ENCODE data around the gene ESF1. TPM values are rescaled to one million over a fixed set of nuclear protein-coding genes. Genes with fewer than 3 reads are reported as not detected.

The ESF1 gene
- total RNA-seq, 2 donors from 2014 or later = 12.2 to 13.2 TPM

DNA sequence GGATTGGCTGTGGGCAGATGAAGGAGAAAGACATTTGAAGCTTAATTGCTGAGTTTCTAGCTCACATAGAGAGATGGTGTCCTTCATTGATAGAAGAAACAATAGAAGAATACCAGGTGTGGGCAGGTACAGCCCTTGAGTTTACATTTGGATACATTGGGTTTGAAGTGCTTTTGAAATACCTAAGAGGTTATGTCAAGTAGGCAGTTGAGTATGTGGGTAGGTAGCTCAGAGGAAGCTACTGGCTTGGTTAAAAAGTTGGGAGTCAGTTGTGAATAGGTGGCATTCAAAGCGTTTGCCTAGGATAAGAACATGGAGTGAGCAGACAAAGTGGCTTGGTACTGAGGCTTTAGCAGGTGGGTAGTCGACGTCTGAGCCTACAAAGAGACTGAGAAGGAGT, 25.1 kb upstream of the ESF1 start:
- H3K27ac Mint-ChIP-seq = no peak overlapping the region
- peaks cover 5% of the 10 kb centered on the region for H3K4me1 Mint-ChIP-seq (ENCODE audit: low read depth)
- H3K27me3 Mint-ChIP-seq (ENCODE audit: low read depth) = no peaks in the 10 kb centered on the region
- H3K36me3 Mint-ChIP-seq (ENCODE audit: insufficient read depth in 2 of 2) = peaks cover 2 to 9% of the 10 kb centered on the region in 2 donors
- no peak for DNase-seq
- no peaks in the 10 kb centered on the region for H3K9me3 Mint-ChIP-seq
- H3K4me3 Mint-ChIP-seq = no peak overlapping the region
- no peak for ATAC-seq (replicated peaks in 1 of 2)

DNA sequence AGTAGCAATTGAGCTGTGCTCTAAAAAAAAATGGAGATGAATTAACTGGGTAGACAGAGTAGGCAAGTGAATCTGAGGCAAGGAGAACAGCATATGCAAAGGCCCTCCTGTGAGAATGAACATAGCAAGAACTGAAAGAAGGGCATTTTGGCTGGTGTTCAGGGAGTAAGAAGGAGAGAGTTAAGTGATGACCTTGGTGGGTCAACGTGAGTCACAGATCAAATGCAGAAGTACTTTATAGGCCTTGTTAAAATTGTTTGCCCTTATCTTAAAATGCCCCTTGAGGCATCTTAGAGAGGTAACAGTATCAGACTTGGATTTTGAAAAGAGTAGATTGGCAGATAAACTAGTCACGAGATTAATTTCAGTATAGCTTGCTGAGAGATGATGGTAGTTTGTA, 24.7 kb upstream of the ESF1 start:
- Mint-ChIP-seq H3K4me3 (no peak overlapping the region), H3K27ac (no peak overlapping the region), H3K9me3 (no peaks in the 10 kb centered on the region), H3K4me1 (ENCODE audit: low read depth) (peaks cover 5% of the 10 kb centered on the region), H3K27me3 (ENCODE audit: low read depth) (no peaks in the 10 kb centered on the region), H3K36me3 (ENCODE audit: insufficient read depth in 2 of 2) (peaks cover 2 to 12% of the 10 kb centered on the region in 2 donors)
- ATAC-seq (replicated peaks in 1 of 2) = no peak
- DNase-seq = no peak

DNA sequence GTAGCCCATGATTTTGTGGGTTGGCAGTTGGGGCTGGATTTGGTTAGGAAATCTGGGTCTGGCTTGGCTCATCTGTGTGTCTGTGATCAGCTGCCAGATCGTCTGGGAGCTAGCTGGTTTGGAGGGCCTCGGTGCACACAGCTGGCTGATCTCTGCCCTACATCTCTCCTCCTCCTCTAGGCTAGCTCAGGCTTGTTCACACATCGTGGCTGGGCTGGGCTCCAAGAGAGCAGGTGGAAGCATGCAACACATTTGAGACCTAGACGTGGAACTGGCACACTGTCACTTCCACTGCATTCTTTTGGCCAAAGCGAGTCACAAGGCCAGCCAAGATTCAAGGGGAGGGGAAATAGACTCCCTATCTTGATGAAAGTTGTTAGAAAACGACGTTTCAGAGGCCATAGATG, 16.0 kb upstream of the ESF1 start:
- DNase-seq = no peak
- no peak for ATAC-seq (replicated peaks in 1 of 2)
- Mint-ChIP-seq H3K27ac (no peak overlapping the region), H3K9me3 (no peaks in the 10 kb centered on the region), H3K27me3 (ENCODE audit: low read depth) (no peaks in the 10 kb centered on the region), H3K36me3 (ENCODE audit: insufficient read depth in 2 of 2) (peaks cover 2 to 18% of the 10 kb centered on the region in 2 donors), H3K4me1 (ENCODE audit: low read depth) (no peaks in the 10 kb centered on the region), H3K4me3 (no peak overlapping the region)

DNA sequence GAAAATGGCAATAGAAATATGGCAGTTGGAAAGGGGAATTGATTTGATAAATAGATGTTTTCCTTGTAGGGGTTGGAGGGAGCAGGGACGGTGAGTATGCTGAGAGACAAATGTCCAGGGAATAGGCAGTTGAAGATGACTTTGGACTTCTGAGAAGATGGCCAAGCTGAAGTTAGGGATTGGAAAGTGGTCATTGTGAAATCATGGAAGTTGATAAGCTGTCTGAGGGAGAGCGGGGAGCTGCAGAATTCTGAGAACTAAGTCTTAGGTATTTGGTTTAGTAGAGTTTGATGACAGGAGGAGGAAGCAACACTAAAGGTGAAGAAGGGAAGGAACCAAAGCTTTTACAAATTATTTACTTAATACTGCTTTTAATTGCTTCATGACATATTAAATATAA, 15.3 kb upstream of the ESF1 start:
- Mint-ChIP-seq H3K27me3 (ENCODE audit: low read depth) (no peaks in the 10 kb centered on the region), H3K36me3 (ENCODE audit: insufficient read depth in 2 of 2) (peaks cover 2 to 18% of the 10 kb centered on the region in 2 donors), H3K27ac (no peak overlapping the region), H3K4me3 (no peak overlapping the region), H3K9me3 (no peaks in the 10 kb centered on the region), H3K4me1 (ENCODE audit: low read depth) (no peaks in the 10 kb centered on the region)
- DNase-seq = no peak
- ATAC-seq (replicated peaks in 1 of 2) = no peak

DNA sequence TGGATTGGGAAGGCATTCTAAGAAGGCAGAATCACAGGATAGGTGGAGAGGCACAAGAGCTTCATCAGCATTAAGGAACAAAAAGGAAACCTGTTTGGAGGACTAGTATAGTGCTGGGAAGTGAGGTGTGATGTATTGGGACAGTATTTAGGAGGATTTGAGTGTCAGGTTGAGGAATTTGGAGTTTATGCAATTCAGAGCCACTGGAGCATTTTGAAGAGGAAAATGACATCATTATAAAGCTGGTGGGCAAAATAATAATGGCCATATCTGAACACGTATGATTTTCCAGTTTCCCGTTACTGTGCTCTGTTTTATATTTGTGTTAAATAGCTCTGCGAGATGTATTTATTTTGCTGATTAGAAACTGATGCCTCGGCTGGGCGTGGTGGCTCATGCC, 14.3 kb upstream of the ESF1 start:
- Mint-ChIP-seq H3K9me3 (no peaks in the 10 kb centered on the region), H3K27me3 (ENCODE audit: low read depth) (no peaks in the 10 kb centered on the region), H3K4me1 (ENCODE audit: low read depth) (no peaks in the 10 kb centered on the region), H3K4me3 (no peak overlapping the region), H3K36me3 (ENCODE audit: insufficient read depth in 2 of 2) (peaks cover 2 to 15% of the 10 kb centered on the region in 2 donors), H3K27ac (no peak overlapping the region)
- DNase-seq = no peak
- ATAC-seq (replicated peaks in 1 of 2) = no peak

DNA sequence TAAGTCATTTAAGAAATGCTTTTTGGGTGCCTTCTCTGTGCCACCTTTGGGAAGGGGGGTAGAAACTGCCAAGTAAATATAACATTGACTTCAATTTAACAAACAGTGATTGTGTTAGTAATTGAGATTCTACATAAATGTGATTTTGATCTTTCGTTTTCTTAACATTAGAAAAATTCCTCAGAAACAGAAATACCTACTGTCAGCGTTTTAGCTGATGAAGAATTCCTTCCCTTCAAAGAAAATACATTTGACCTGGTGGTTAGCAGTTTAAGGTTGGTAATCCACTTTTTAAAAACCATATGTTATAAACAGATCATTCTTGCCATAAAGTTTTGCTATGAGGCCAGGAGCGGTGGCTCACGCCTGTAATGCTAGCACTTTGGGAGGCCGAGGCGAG, 9.9 kb upstream of the ESF1 start:
- no peak overlapping the region for H3K27ac Mint-ChIP-seq
- no peaks in the 10 kb centered on the region for H3K27me3 Mint-ChIP-seq (ENCODE audit: low read depth)
- H3K4me3 Mint-ChIP-seq = no peak overlapping the region
- DNase-seq (no peak), ATAC-seq (replicated peaks in 1 of 2) (no peak)
- no peaks in the 10 kb centered on the region for H3K9me3 Mint-ChIP-seq
- peaks cover 2 to 24% of the 10 kb centered on the region in 2 donors for H3K36me3 Mint-ChIP-seq (ENCODE audit: insufficient read depth in 2 of 2)
- no peaks in the 10 kb centered on the region for H3K4me1 Mint-ChIP-seq (ENCODE audit: low read depth)

DNA sequence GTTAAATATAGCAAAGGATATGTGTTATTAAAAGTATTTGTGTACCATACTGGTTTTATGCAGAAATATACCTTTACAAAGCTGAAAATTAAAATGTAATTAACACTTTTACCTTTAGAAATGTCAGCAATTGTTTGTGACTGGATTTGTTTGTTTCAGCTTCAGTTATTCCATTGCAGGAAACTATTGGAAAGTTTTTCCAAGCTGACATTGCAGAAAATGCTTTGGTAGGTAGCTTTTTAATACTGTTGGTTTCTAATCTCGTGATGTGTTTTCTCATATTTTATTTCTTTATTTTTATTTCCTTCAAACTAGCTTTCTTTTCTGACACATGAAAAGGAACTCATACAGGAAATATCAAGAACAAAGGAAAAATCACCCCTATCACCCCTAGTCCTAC, 8.3 kb upstream of the ESF1 start:
- Mint-ChIP-seq H3K4me3 (no peak overlapping the region), H3K4me1 (ENCODE audit: low read depth) (peaks cover 5% of the 10 kb centered on the region), H3K27ac (no peak overlapping the region), H3K9me3 (no peaks in the 10 kb centered on the region), H3K36me3 (ENCODE audit: insufficient read depth in 2 of 2) (peaks cover 2 to 20% of the 10 kb centered on the region in 2 donors), H3K27me3 (ENCODE audit: low read depth) (no peaks in the 10 kb centered on the region)
- no peak for DNase-seq
- ATAC-seq (replicated peaks in 1 of 2) = no peak

DNA sequence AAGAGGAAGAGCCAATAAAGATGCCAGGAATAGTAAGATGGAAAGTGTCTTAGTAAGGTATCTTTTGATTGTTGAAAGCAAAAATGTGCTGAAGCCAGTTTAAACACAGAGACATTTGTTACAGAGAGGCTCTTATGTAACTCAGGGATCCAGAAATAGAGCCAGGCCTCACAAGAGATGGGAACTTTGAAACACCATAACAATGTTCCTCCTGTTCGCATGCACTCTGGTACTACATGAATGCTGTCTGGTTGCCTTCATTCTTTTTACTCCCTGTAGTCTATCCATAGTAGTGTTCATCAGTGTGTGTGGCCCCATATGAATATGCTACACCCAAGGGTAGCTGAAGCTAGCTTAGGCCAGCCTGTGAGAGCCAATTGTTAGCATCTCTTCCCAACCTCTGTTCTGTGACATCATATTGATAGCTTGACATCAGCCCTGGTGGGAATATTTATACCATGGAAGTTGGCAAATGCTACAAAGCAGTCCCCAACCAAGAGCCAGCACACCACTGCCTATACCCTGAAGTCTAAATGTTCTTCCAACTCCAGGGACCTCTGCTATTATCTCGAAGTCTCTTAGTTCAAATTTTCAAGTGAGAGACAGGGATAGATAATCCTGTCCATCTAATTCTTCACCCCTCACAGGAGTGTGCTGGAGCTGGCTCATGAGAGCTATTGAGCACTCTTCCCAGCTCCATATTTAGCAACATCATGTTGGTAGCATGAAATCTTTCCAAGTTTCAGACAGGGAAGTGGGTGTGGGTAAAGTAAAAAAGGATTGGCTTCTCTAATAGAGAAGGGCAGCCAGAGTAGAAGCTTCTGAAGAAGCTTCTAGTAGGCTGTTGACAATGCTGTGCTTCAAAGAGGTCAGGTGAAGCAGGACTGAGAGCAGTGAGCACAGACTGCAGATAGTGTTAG, 7.1 kb upstream of the ESF1 start:
- Mint-ChIP-seq H3K27me3 (ENCODE audit: low read depth) (no peaks in the 10 kb centered on the region), H3K27ac (peak overlapping the region; percentile 2), H3K4me3 (no peak overlapping the region), H3K9me3 (no peaks in the 10 kb centered on the region), H3K36me3 (ENCODE audit: insufficient read depth in 2 of 2) (peaks cover 2 to 20% of the 10 kb centered on the region in 2 donors), H3K4me1 (ENCODE audit: low read depth) (peaks cover 14% of the 10 kb centered on the region)
- ATAC-seq (replicated peaks in 1 of 2) (no peak), DNase-seq (no peak)

DNA sequence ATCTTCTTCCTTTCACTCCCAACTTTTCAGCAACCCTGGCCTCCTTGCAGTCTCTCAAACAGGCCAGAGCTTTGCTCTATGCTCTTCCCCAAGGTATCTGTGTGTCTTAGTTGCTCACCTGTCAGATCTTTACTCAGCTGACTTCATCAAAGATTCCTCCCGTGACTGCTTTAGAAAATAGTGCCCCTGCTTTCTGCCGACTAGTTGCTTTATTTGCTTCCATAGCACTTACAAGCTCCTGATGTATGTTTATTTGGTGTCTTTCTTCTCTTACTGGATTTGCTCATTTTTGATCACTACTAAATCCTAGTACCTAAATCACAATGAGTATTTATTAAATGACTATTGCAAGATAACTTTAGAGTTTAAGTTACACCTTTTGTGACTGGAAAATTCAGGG, 6.0 kb upstream of the ESF1 start:
- DNase-seq = no peak
- Mint-ChIP-seq H3K27ac (no peak overlapping the region), H3K36me3 (ENCODE audit: insufficient read depth in 2 of 2) (peaks cover 2 to 20% of the 10 kb centered on the region in 2 donors), H3K4me3 (no peak overlapping the region), H3K9me3 (no peaks in the 10 kb centered on the region), H3K27me3 (ENCODE audit: low read depth) (no peaks in the 10 kb centered on the region), H3K4me1 (ENCODE audit: low read depth) (peaks cover 24% of the 10 kb centered on the region)
- ATAC-seq (replicated peaks in 1 of 2) = no peak

DNA sequence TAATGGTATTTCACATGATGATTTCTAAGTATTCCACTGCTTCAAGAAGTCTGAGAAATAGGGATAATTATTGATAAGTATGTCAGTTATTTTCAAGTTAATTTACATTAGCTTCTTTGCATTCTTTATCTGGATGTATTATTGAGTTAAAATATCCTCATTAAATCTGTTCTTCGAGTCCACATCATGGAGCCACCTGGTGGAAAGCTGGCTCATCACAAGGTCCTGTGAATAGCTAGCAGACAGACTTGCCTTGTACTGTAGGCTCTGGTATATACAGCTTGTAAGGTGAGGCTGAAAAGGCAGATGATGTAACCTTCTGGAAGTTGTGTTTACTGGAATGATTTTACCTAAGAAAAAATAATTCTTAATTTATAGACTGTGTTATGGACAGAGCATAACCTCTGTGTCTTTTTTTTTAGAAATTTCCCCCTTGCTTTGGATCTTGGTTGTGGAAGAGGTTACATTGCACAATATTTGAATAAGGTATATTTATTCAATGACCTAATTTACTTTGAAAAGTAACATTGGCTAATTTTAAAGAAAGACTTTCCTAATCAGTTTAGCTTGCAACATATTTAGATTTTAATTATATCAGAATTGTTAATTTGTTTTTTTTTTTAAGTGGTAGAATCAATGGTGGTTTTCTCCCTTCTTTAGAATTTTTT, 3.6 kb upstream of the ESF1 start:
- H3K9me3 Mint-ChIP-seq = no peaks in the 10 kb centered on the region
- H3K27me3 Mint-ChIP-seq (ENCODE audit: low read depth) = no peaks in the 10 kb centered on the region
- no peak overlapping the region for H3K27ac Mint-ChIP-seq
- H3K36me3 Mint-ChIP-seq (ENCODE audit: insufficient read depth in 2 of 2) = peaks cover 8 to 24% of the 10 kb centered on the region in 2 donors
- H3K4me1 Mint-ChIP-seq (ENCODE audit: low read depth) = peaks cover 34% of the 10 kb centered on the region
- ATAC-seq (replicated peaks in 1 of 2) = no peak
- H3K4me3 Mint-ChIP-seq = no peak overlapping the region
- DNase-seq = peak; percentile 8 to 47

DNA sequence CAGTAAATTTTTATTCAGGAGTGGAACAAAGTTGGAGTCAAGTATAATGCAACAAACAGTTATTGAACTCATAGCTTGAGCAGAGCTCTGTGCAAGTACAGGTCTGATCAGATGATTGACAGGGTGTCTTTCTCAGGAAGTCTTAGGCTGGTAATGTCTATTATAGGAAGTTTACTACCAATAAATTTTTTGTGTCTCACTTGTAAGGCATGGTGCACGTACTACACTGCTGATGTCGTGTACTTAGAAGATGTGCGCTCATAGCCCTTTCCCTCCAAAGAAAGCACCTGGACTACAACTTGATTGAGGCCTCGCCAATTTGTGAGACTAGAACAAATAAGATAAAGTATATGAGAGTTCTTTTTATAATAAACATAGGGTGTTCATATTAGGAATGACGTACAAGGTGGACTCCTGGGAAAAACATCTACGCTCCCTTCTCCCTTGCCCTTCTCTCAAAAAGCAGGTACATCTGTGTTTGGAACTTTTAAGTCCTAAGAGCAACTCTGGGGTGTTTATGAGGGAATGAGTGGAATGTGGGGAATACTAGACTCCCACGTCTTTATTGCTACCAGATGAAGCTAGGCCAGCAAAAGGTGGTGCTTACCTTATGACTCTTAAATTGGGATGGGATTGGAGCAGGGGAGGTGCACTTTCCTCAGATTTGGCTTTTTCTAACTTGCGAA, 1.6 kb upstream of the ESF1 start:
- ATAC-seq (replicated peaks in 1 of 2) (no peak), DNase-seq (no peak)
- H3K4me1 Mint-ChIP-seq (ENCODE audit: low read depth) = peaks cover 51% of the 10 kb centered on the region
- no peaks in the 10 kb centered on the region for H3K27me3 Mint-ChIP-seq (ENCODE audit: low read depth)
- no peaks in the 10 kb centered on the region for H3K9me3 Mint-ChIP-seq
- H3K4me3 Mint-ChIP-seq = peak overlapping the region; percentile 92 to 94
- H3K36me3 Mint-ChIP-seq (ENCODE audit: insufficient read depth in 2 of 2) = peaks cover 11 to 28% of the 10 kb centered on the region in 2 donors
- peak overlapping the region; percentile 92 for H3K27ac Mint-ChIP-seq

DNA sequence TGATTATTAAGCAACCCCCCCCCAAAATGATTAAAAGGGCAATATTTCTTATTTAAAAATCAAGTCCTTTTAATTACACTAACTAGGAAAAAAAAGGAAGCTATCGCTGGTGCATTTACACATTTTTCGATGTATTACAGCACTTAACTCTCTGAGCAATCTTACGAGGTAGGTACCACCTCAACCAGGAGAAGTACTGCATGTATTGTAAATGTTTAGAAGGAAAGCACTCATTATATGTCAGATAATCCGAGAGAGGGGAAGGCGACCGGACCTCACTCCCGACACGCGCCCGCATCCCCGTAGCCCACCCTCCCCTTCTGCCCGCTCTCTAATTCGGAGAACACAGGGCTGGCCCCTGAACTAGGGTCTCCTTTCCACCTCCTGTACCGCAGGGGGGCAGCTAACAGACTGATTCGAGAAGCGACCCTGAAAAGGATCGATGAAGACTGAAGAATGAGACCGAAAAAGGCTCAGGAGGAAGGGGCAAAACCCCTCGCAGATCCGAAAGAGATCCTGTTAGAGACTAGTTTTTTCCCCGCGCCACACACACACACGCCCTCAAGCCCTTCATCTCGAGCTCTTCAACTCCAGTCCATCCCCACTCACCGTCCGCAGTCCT, 337 bp downstream of the ESF1 start:
- Mint-ChIP-seq H3K36me3 (ENCODE audit: insufficient read depth in 2 of 2) (peaks cover 8 to 22% of the 10 kb centered on the region in 2 donors), H3K4me3 (peak overlapping the region; percentile 92 to 94), H3K27me3 (ENCODE audit: low read depth) (no peaks in the 10 kb centered on the region), H3K27ac (peak overlapping the region; percentile 89), H3K4me1 (ENCODE audit: low read depth) (peaks cover 63% of the 10 kb centered on the region), H3K9me3 (no peaks in the 10 kb centered on the region)
- ATAC-seq (replicated peaks in 1 of 2) = peak; percentile 9 to 13
- DNase-seq = no peak

DNA sequence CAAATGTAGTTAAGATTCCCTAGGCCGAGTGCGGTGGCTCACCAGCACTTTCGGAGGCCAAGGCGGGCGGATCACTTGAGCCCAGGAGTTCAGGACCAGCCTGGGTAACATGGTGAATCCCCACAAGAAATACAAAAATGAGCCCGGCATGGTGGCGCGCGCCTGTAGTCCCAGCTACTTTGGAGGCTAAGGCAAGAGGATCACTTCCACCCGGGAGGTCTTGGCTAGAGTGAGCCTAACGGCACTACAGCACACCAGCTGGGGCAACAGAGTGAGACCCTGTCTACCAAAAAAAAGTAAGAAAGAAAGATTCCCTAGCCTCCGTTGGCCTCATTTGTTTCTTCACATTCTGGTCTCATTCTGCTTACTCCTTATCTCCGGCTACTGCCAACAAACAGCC, 1.2 kb downstream of the ESF1 start:
- Mint-ChIP-seq H3K27me3 (ENCODE audit: low read depth) (no peaks in the 10 kb centered on the region), H3K4me1 (ENCODE audit: low read depth) (peaks cover 66% of the 10 kb centered on the region), H3K4me3 (peak overlapping the region; percentile 92 to 94), H3K9me3 (no peaks in the 10 kb centered on the region), H3K36me3 (ENCODE audit: insufficient read depth in 2 of 2) (peaks cover 8 to 23% of the 10 kb centered on the region in 2 donors), H3K27ac (no peak overlapping the region)
- ATAC-seq (replicated peaks in 1 of 2) (no peak), DNase-seq (no peak)

Measured in activated T-cell treated with anti-CD3 and anti-CD28 coated beads, Interleukin-2, amount 50 U/mL, for 72 hours (primary cell).